HepG2 (cell line): ENCODE data around the gene PYGO2. TPM values are rescaled to one million over a fixed set of nuclear protein-coding genes. Genes with fewer than 3 reads are reported as not detected.

Source experiments
- ADNP ChIP-seq: sonication (generic); formaldehyde crosslinking; IDR thresholded peaks from 2 replicates; pipeline ENCODE4 v1.4.0; 2020; ENCODE audit warnings: missing genetic modification reagents
- CHD4 ChIP-seq: fragments of 200-600 bp; sonication (generic); IDR thresholded peaks from 2 replicates; pipeline ENCODE4 v1.7.0; 2017; ENCODE audit warnings: mild to moderate bottlenecking, low read length, borderline replicate concordance
- HCFC1 ChIP-seq: fragments of 150-350 bp; IDR thresholded peaks from 2 replicates; pipeline ENCODE4 v1.6.1; 2014; ENCODE audit warnings: low read depth, low read length
- IRF2 ChIP-seq: IDR thresholded peaks from 2 replicates; pipeline ENCODE4 v1.6.1; 2018; ENCODE audit warnings: missing genetic modification reagents, missing compliant biosample characterization
- LCORL ChIP-seq, 2 experiments: fragments of 450-650 bp in 1 of 2; sonication (generic) in 1 of 2; formaldehyde crosslinking in 1 of 2; IDR thresholded peaks; 2 replicates each; pipeline versions ENCODE4 v1.5.0 to v1.6.1; 2017 to 2020; ENCODE audit warnings: antibody characterized with exemption in 1 of 2, missing genetic modification reagents in 1 of 2
- PHF5A ChIP-seq: IDR thresholded peaks from one replicate; pipeline ENCODE4 v1.6.1; 2018; ENCODE audit warnings: low read depth, missing genetic modification reagents; ENCODE audit not compliant: unreplicated experiment
- REL ChIP-seq: sonication (generic); formaldehyde crosslinking; conservative IDR thresholded peaks from 2 replicates; pipeline ENCODE4 v1.8.0; 2022; ENCODE audit warnings: mild to moderate bottlenecking, missing genetic modification reagents, moderate library complexity
- SNAPC2 ChIP-seq: sonication (generic); formaldehyde crosslinking; IDR thresholded peaks from 2 replicates; pipeline ENCODE4 v1.8.1; 2022; ENCODE audit warnings: mild to moderate bottlenecking, missing genetic modification reagents
- YEATS2 ChIP-seq: sonication (generic); formaldehyde crosslinking; IDR thresholded peaks from 2 replicates; pipeline ENCODE4 v1.4.0; 2020; ENCODE audit warnings: missing genetic modification reagents, borderline replicate concordance
- ZKSCAN8 ChIP-seq: IDR thresholded peaks from 2 replicates; pipeline ENCODE4 v1.6.1; 2016; ENCODE audit warnings: borderline replicate concordance, missing genetic modification reagents, missing compliant biosample characterization
- ZNF317 ChIP-seq: sonication (generic); formaldehyde crosslinking; IDR thresholded peaks from 2 replicates; pipeline ENCODE4 v1.5.0; 2020; ENCODE audit warnings: mild to moderate bottlenecking, missing genetic modification reagents
- ZNF441 ChIP-seq: sonication (generic); formaldehyde crosslinking; IDR thresholded peaks from 2 replicates; pipeline ENCODE4 v1.7.0; 2021; ENCODE audit warnings: missing genetic modification reagents, borderline replicate concordance
- ZNF75D ChIP-seq: sonication (generic); formaldehyde crosslinking; IDR thresholded peaks from 2 replicates; pipeline ENCODE4 v1.8.1; 2023; ENCODE audit warnings: missing genetic modification reagents, mild to moderate bottlenecking, borderline replicate concordance
- ZNF777 ChIP-seq: sonication (generic); formaldehyde crosslinking; IDR thresholded peaks from 2 replicates; pipeline ENCODE4 v1.4.0; 2020; ENCODE audit warnings: missing genetic modification reagents
- polyA plus RNA-seq, 8 experiments: library from polyadenylated mRNA; depleted of rRNA in 3 of 8; stranded (reverse) in 7 of 8; unstranded in 1 of 8; fragments of >200 nt; fragmentation: Illumina TruSeq in 4 of 8; extraction: Trizol in 4 of 8; gene quantifications; 2 replicates each; pipeline versions ENCODE4 v1.2.1 to v1.2.3, GENCODE V29; 2011 to 2016; ENCODE audit warnings: low read depth in 4 of 8, missing spikeins in 1 of 8, mixed read lengths in 1 of 8; ENCODE audit not compliant: insufficient read depth in 1 of 8
- total RNA-seq, 5 experiments: library from RNA; depleted of rRNA; stranded (reverse); fragments of >200 nt; fragmentation: Illumina TruSeq; extraction: Trizol; gene quantifications; 2 replicates each; pipeline ENCODE4 v1.2.3, GENCODE V29; 2016; ENCODE audit warnings: low read depth in 1 of 5
- TF ChIP-seq, protein P1 (sequence below): IDR thresholded peaks from 2 replicates; pipeline ENCODE4 v1.6.1; 2016
- TF ChIP-seq, protein P2 (sequence below): IDR thresholded peaks from 2 replicates; pipeline ENCODE4 v1.6.1; 2016; ENCODE audit warnings: low read depth, borderline replicate concordance
- TF ChIP-seq, protein P3 (sequence below): conservative IDR thresholded peaks from 2 replicates; pipeline ENCODE4 v1.6.1; 2018; ENCODE audit warnings: missing genetic modification reagents
- TF ChIP-seq, protein P4 (sequence below): sonication (generic); formaldehyde crosslinking; IDR thresholded peaks from 2 replicates; pipeline ENCODE4 v1.4.0; 2020; ENCODE audit warnings: missing genetic modification reagents
- TF ChIP-seq, protein P5 (sequence below): fragments of 450-650 bp; IDR thresholded peaks from 2 replicates; pipeline ENCODE4 v1.6.1; 2017; ENCODE audit warnings: mild to moderate bottlenecking
- TF ChIP-seq, protein P6 (sequence below): IDR thresholded peaks from 2 replicates; pipeline ENCODE4 v1.6.1; 2016; ENCODE audit warnings: control low read depth

PYGO2 gene
- total and polyA plus RNA-seq, 2 of the 13 experiments (the other 11 are each of a cell fraction or from before 2014, with no cell fraction given), result 20.3 to 21.8 TPM

DNA sequence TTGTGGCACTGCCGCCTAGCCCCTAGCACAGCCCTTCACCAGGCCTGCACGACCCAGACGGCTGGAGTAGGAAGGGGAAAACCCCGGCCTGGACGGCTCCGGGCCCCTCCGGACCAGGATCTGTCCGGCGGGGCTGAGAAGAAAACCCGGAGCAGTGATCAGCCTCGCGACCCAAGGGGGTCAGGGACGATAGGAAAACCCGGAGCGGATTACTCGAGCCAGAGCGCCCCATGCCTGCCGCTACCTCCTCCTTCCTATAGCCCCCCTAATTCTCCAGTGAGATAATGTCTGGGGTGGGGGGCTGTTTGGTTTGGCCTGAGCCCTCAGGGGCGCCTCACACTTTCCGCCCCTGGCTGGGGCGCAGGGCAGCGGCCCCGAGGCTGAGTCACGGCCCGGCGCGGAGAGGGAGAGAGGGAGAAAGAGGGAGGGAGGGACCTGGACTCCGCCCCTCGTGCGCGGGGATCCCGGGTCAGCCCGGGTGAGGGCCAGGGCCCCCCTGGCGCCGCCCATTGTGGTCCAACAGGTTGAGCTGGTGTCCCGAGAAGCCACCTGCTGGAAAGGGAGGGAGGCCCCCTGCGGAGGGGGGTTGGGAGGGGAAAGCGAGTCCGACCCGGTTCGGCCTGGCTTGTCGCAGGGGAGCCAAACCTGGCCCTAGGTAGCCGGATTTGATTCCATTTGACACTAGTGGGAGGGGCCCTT lies 39.3 kb upstream of the PYGO2 start (continued):
- TF ChIP-seq REL (0 out of 2 replicates have a peak, but pooled peaks have one; percentile 22), LCORL (IDR thresholded peaks at IDR 0.05) (no peak), LCORL (CRISPR knock-in tag; IDR thresholded peaks at IDR 0.05) (peak; percentile 97), SNAPC2 (CRISPR knock-in tag) (0 out of 2 replicates have a peak, but pooled peaks have one; percentile 60), ZNF441 (CRISPR knock-in tag) (peak; percentile 37; the same call in 1 of the 2 replicates), PHF5A (CRISPR knock-in tag) (no peak), ZNF75D (CRISPR knock-in tag) (no peak), CHD4 (0 out of 2 replicates have a peak, but pooled peaks have one; percentile 18), YEATS2 (CRISPR knock-in tag) (no peak; the same call in 1 of the 2 replicates), HCFC1 (peak; percentile 47; the same call in 1 of the 2 replicates), ZKSCAN8 (peak; percentile 67; the same call in 1 of the 2 replicates), ZNF317 (0 out of 2 replicates have a peak, but pooled peaks have one; percentile 57), ADNP (CRISPR knock-in tag) (no peak), IRF2 (CRISPR knock-in tag) (no peak), ZNF777 (no peak)
- TF ChIP-seq, protein P1, sequence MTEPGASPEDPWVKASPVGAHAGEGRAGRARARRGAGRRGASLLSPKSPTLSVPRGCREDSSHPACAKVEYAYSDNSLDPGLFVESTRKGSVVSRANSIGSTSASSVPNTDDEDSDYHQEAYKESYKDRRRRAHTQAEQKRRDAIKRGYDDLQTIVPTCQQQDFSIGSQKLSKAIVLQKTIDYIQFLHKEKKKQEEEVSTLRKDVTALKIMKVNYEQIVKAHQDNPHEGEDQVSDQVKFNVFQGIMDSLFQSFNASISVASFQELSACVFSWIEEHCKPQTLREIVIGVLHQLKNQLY, result no peak
- TF ChIP-seq, protein P2, sequence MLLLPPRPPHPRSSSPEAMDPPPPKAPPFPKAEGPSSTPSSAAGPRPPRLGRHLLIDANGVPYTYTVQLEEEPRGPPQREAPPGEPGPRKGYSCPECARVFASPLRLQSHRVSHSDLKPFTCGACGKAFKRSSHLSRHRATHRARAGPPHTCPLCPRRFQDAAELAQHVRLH (CRISPR knock-in tag), result 0 out of 2 replicates have a peak, but pooled peaks have one; percentile 78
- TF ChIP-seq, protein P3, sequence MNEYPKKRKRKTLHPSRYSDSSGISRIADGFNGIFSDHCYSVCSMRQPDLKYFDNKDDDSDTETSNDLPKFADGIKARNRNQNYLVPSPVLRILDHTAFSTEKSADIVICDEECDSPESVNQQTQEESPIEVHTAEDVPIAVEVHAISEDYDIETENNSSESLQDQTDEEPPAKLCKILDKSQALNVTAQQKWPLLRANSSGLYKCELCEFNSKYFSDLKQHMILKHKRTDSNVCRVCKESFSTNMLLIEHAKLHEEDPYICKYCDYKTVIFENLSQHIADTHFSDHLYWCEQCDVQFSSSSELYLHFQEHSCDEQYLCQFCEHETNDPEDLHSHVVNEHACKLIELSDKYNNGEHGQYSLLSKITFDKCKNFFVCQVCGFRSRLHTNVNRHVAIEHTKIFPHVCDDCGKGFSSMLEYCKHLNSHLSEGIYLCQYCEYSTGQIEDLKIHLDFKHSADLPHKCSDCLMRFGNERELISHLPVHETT (CRISPR knock-in tag), result peak; percentile 64; the same call in 1 of the 2 replicates
- TF ChIP-seq, protein P4, sequence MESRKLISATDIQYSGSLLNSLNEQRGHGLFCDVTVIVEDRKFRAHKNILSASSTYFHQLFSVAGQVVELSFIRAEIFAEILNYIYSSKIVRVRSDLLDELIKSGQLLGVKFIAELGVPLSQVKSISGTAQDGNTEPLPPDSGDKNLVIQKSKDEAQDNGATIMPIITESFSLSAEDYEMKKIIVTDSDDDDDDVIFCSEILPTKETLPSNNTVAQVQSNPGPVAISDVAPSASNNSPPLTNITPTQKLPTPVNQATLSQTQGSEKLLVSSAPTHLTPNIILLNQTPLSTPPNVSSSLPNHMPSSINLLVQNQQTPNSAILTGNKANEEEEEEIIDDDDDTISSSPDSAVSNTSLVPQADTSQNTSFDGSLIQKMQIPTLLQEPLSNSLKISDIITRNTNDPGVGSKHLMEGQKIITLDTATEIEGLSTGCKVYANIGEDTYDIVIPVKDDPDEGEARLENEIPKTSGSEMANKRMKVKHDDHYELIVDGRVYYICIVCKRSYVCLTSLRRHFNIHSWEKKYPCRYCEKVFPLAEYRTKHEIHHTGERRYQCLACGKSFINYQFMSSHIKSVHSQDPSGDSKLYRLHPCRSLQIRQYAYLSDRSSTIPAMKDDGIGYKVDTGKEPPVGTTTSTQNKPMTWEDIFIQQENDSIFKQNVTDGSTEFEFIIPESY (CRISPR knock-in tag), result peak; percentile 42; the same call in 1 of the 2 replicates
- TF ChIP-seq, protein P5, sequence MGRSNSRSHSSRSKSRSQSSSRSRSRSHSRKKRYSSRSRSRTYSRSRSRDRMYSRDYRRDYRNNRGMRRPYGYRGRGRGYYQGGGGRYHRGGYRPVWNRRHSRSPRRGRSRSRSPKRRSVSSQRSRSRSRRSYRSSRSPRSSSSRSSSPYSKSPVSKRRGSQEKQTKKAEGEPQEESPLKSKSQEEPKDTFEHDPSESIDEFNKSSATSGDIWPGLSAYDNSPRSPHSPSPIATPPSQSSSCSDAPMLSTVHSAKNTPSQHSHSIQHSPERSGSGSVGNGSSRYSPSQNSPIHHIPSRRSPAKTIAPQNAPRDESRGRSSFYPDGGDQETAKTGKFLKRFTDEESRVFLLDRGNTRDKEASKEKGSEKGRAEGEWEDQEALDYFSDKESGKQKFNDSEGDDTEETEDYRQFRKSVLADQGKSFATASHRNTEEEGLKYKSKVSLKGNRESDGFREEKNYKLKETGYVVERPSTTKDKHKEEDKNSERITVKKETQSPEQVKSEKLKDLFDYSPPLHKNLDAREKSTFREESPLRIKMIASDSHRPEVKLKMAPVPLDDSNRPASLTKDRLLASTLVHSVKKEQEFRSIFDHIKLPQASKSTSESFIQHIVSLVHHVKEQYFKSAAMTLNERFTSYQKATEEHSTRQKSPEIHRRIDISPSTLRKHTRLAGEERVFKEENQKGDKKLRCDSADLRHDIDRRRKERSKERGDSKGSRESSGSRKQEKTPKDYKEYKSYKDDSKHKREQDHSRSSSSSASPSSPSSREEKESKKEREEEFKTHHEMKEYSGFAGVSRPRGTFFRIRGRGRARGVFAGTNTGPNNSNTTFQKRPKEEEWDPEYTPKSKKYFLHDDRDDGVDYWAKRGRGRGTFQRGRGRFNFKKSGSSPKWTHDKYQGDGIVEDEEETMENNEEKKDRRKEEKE, result no peak
- TF ChIP-seq, protein P6, sequence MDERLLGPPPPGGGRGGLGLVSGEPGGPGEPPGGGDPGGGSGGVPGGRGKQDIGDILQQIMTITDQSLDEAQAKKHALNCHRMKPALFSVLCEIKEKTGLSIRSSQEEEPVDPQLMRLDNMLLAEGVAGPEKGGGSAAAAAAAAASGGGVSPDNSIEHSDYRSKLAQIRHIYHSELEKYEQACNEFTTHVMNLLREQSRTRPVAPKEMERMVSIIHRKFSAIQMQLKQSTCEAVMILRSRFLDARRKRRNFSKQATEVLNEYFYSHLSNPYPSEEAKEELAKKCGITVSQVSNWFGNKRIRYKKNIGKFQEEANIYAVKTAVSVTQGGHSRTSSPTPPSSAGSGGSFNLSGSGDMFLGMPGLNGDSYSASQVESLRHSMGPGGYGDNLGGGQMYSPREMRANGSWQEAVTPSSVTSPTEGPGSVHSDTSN, result 0 out of 2 replicates have a peak, but pooled peaks have one; percentile 14
